ENCODE results near the gene PDZRN4. TPM values are rescaled to one million over a fixed set of nuclear protein-coding genes. Genes with fewer than 3 reads are reported as not detected.
"Not testable (repeated sequence)": the region's sequence is repeated elsewhere in the genome, so short reads cannot be mapped to it uniquely, and the experiment has no call there.

The PDZRN4 gene
- total RNA-seq (11.5 TPM), polyA plus RNA-seq (26.5 TPM)

DNA sequence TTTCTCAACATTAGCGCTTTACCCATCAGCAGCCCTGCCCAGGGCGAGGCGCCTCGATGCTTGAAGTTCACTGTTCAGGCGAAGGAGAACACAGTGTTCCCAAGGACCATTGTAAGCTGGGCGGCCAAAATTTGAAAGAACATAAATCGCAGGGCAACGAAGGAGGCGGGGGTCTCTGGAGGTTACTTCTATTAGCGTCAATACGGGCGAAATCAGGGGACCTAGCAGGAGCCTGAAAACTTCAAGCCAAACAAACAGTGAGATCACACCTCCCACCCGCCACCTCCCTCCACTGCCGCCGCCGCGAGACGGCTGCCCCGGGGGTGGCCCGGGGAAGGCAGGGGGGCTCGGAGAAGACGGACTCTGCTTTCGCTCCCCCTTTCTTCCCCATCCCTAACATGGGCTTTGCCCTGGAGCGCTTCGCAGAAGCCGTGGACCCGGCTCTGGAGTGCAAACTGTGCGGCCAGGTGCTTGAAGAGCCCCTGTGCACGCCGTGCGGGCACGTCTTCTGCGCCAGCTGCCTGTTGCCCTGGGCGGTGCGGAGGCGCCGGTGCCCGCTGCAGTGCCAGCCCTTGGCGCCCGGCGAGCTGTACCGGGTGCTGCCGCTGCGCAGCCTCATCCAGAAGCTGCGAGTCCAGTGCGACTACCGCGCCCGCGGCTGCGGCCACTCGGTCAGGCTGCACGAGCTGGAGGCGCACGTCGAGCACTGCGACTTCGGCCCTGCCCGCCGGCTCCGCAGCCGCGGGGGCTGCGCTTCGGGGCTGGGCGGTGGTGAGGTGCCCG is at the start of gene PDZRN4:
Gene PDZRN4, plus strand, starts transcription at position 263 of the 783 bp plus-strand sequence.
- Histone ChIP-seq H3K4me3 (ENCODE audit: low read depth, low read length) (peak within 1 kb of the TSS; percentile 53), H3K27ac (ENCODE audit: low read depth) (no peak within 1 kb of the TSS), H3K36me3 (ENCODE audit: insufficient read depth) (no peaks in the 10 kb centered on the region), H3K4me1 (ENCODE audit: insufficient read depth) (no peaks in the 10 kb centered on the region)
- DNase-seq (ENCODE audit: extremely low spot score), result no peak
- 8% methylated on average over 67 of the region's 67 CpGs for WGBS

DNA sequence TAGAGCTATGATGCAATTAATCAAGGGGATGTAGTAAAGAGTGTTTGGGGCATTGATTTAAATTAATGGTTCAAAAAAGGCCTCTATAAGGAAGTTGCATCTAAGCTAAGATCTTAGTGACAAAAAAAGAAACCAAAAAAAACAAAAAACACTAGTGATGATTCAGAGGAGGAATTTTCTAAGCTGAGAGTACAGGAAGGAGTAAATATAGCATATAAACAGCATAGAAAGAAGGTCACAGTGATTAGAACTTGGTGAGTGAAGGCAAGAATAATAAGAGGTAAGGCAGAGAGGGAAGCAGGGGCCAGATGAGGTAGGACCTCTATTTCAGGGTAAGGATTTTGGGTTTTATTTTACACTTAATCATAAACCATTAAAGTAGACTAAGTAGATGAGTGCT is 48.0 kb upstream of the PDZRN4 start:
- Histone ChIP-seq H3K4me1 (ENCODE audit: insufficient read depth) (peaks cover 1% of the 10 kb centered on the region), H3K36me3 (ENCODE audit: insufficient read depth) (no peaks in the 10 kb centered on the region), H3K27ac (ENCODE audit: low read depth) (no peak overlapping the region), H3K4me3 (ENCODE audit: low read depth, low read length) (no peak overlapping the region)
- DNase-seq (ENCODE audit: extremely low spot score), result no peak

DNA sequence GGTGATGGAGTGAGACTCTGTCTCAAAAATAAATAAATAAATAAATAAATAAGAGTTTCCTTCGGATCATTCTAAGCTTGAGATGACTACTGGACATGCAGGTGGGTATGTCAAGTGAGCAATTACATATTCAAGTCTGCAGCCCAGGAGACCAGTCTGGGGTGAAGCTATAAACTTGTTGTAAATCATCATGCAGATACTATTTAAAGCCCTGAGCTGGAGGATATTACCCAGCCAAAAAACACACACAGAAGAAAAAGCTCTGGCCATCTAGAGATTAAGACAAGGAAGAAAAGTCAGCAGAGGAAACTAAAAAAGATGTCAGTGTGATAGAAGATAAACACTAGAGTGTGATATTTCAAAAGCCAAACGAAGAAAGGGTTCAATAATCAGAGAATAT is 47.0 kb upstream of the PDZRN4 start:
- Histone ChIP-seq H3K36me3 (ENCODE audit: insufficient read depth) (no peaks in the 10 kb centered on the region), H3K4me3 (ENCODE audit: low read depth, low read length) (no peak overlapping the region), H3K27ac (ENCODE audit: low read depth) (no peak overlapping the region), H3K4me1 (ENCODE audit: insufficient read depth) (peaks cover 1% of the 10 kb centered on the region)
- DNase-seq (ENCODE audit: extremely low spot score), result no peak
- 47% methylated on average over 2 of the region's 2 CpGs for WGBS

DNA sequence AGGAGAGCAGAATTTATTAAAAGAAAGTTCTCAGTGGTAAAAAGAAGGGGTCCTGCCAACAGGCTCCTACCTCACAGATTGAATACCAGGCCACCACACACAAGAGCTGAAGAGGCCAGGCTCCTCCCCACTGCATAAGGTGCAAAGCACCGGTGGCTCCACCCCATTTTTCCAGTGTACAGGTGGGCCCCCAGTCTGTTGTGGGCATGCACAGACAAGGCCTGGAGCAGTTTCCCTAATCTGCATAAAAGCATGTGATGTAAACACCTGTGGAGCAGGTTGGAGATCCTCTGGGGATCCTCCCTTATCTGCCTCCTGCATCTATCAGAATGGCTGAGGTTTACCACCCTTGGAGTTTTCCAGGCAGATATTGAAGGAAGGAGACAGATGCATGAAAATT is 45.7 kb upstream of the PDZRN4 start:
- H3K4me1 ChIP-seq (ENCODE audit: insufficient read depth), result peaks cover 1% of the 10 kb centered on the region
- no peak overlapping the region for H3K4me3 ChIP-seq (ENCODE audit: low read depth, low read length)
- H3K36me3 ChIP-seq (ENCODE audit: insufficient read depth), result no peaks in the 10 kb centered on the region
- no peak overlapping the region for H3K27ac ChIP-seq (ENCODE audit: low read depth)
- 86% methylated on average over 1 of the region's 1 CpG for WGBS
- no peak for DNase-seq (ENCODE audit: extremely low spot score)

DNA sequence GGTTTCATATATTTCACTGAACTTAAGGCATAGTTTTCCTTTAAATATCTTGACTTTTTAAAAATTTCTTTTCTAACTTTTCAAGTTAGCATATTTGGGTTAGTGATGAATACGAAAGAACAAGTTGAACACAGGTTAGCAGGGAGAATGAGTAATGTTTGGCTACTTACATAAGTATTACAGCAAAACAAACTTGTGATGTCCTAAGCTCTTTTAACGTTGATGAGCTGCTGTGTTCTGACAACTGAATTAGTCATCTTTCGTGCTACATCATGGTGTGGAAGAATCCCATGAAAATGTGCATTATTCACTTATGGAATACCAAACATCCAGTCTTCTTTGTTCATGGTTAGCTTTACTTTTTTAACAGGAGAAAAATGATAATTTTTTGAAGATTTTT is 36.3 kb upstream of the PDZRN4 start:
- no peaks in the 10 kb centered on the region for H3K4me1 ChIP-seq (ENCODE audit: insufficient read depth)
- 69% methylated on average over 3 of the region's 3 CpGs for WGBS
- no peaks in the 10 kb centered on the region for H3K36me3 ChIP-seq (ENCODE audit: insufficient read depth)
- no peak overlapping the region for H3K27ac ChIP-seq (ENCODE audit: low read depth)
- no peak for DNase-seq (ENCODE audit: extremely low spot score)
- no peak overlapping the region for H3K4me3 ChIP-seq (ENCODE audit: low read depth, low read length)

DNA sequence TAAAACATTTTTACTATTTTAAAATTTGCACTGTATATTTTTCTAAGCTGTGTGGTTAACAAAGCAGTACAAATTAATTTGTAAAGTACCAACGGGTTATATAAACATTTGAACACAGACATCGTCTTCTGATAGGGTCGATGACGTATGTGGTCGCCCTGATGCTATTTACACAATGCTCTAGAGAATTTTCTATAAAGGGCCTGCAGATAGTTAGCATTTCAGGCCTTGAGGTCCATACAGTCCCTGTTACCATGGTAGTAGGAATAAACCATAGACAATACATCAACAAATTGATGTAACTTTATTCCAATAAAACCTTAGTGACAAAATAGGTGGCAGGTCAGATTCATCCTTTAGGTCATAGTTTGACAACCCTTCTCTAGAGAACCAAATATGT is 25.7 kb upstream of the PDZRN4 start:
- Histone ChIP-seq H3K36me3 (ENCODE audit: insufficient read depth) (no peaks in the 10 kb centered on the region), H3K4me3 (ENCODE audit: low read depth, low read length) (no peak overlapping the region), H3K27ac (ENCODE audit: low read depth) (no peak overlapping the region), H3K4me1 (ENCODE audit: insufficient read depth) (no peaks in the 10 kb centered on the region)
- DNase-seq (ENCODE audit: extremely low spot score), result no peak
- WGBS, result 58% methylated on average over 5 of the region's 5 CpGs

DNA sequence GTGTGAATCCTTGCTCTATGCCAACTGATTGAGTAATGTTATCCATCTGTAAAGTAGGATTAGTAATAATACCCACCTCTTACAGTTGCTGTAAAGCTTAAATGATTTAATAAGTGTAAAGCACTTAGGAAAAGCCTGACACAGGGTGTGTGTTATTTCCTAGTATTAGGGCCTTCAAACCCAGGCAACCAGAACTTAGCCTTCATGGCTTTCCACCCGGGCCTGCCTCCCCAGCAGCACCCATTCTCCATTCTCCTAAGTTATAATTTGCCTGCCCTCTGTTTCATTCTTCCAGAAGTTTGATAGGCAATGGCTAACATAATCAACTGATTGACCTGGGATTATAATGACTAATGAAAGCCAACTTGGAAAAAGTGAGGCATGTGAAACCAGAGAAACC is 20.4 kb upstream of the PDZRN4 start:
- no peak for DNase-seq (ENCODE audit: extremely low spot score)
- Histone ChIP-seq H3K4me1 (ENCODE audit: insufficient read depth) (no peaks in the 10 kb centered on the region), H3K4me3 (ENCODE audit: low read depth, low read length) (no peak overlapping the region), H3K27ac (ENCODE audit: low read depth) (no peak overlapping the region), H3K36me3 (ENCODE audit: insufficient read depth) (no peaks in the 10 kb centered on the region)
- WGBS, result 87% methylated on average over 1 of the region's 1 CpG

DNA sequence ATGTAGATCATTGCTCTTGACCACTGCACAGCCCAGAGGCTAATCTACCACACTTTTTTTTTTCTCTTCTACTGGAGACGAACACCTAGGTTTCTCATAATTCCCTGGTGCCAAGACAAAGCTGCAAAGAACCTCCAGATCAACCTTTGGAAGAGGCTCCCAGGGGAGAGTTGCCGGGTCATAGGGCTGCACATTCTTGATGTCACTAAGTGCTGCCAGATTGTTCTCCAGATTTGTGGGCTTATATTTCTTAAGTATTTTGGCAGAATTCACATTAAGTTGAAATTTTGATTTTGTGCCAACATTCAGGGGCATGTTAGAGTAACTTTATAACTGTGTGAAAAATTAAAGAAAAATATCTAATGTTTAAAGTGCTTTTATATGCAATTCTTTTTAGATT is 13.5 kb upstream of the PDZRN4 start:
- Histone ChIP-seq H3K4me1 (ENCODE audit: insufficient read depth) (no peaks in the 10 kb centered on the region), H3K4me3 (ENCODE audit: low read depth, low read length) (no peak overlapping the region), H3K27ac (ENCODE audit: low read depth) (no peak overlapping the region), H3K36me3 (ENCODE audit: insufficient read depth) (no peaks in the 10 kb centered on the region)
- 60% methylated on average over 2 of the region's 2 CpGs for WGBS
- DNase-seq (ENCODE audit: extremely low spot score), result no peak

DNA sequence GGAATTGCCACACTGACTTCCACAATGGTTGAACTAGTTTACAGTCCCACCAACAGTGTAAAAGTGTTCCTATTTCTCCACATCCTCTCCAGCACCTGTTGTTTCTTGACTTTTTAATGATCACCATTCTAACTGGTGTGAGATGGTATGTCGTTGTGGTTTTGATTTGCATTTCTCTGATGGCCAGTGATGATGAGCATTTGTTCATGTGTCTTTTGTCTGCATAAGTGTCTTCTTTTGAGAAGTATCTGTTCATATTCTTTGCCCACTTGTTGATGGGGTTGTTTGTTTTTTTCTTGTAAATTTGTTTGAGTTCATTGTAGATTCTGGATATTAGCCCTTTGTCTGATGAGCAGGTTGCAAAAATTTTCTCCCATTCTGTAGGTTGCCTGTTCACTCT is 8.6 kb upstream of the PDZRN4 start:
- not testable (repeated sequence) for H3K27ac ChIP-seq (ENCODE audit: low read depth); H3K4me3 ChIP-seq (ENCODE audit: low read depth, low read length); H3K4me1 ChIP-seq (ENCODE audit: insufficient read depth); H3K36me3 ChIP-seq (ENCODE audit: insufficient read depth); DNase-seq (ENCODE audit: extremely low spot score)
- 87% methylated on average over 1 of the region's 1 CpG for WGBS

DNA sequence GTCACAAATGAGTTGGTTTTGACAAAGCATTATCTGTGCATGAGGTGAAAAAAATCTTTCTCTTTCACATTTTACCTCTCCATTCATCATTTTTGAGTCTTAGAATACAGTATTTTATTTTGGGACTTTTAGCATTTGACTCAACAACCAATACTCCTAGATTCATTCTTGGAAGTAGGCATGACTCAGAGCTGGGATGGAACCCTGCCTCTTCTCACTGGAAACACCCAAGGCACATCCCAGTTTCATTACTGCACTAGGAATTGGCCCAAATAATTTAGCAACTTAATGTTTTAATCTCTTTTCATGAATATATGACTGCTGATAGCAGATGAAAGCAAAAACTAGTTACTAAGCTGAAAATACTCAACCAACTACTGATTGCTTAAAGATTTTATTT is 3.3 kb upstream of the PDZRN4 start:
- no peaks in the 10 kb centered on the region for H3K36me3 ChIP-seq (ENCODE audit: insufficient read depth)
- no peak for DNase-seq (ENCODE audit: extremely low spot score)
- no peak overlapping the region for H3K27ac ChIP-seq (ENCODE audit: low read depth)
- no peaks in the 10 kb centered on the region for H3K4me1 ChIP-seq (ENCODE audit: insufficient read depth)
- H3K4me3 ChIP-seq (ENCODE audit: low read depth, low read length), result no peak overlapping the region

DNA sequence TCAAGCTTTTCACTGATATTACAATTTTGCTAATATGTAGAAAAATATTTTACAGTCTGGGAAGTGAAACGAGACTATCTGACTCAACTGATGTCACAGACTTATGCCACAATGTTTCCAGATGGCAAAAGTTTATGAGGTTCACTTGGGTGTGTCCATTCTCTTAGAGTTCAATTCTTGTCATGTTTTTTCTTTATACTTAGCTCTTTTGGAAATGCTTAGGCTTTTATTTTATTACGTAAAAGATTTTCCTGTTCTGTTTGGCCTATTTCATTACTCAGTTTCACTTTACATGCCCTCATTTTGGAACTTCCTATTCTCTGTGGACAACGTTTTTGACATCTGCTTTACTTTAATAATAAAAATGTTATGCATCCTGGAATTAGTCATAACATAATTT is 2.1 kb upstream of the PDZRN4 start:
- no peak for DNase-seq (ENCODE audit: extremely low spot score)
- no peak overlapping the region for H3K4me3 ChIP-seq (ENCODE audit: low read depth, low read length)
- no peaks in the 10 kb centered on the region for H3K4me1 ChIP-seq (ENCODE audit: insufficient read depth)
- H3K27ac ChIP-seq (ENCODE audit: low read depth), result no peak overlapping the region
- H3K36me3 ChIP-seq (ENCODE audit: insufficient read depth), result no peaks in the 10 kb centered on the region
- 45% methylated on average over 3 of the region's 3 CpGs for WGBS

DNA sequence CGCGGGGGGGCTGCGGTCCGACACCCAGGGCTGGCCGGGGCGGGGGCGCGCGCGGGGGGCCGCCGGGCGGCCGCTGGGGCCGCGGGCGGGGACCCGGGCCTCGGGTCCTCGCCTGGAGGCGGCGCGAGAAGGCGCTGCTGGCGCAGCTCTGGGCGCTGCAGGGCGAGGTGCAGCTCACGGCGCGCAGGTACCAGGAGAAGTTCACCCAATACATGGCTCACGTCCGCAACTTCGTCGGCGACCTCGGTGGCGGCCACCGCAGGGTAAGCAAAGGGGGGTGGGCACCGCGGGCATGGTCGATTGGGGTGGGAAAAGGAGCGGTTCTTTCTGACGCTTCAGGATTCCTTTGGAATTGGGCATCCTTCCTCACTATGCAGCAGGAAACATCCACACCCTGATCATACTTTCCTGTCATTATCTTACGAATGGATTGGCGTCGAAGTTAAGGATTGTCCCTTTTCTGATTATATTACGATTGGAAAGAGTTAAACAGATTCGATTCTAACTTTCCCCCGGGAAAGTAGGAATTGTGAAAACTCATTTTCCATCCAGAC is 798 bp downstream of the PDZRN4 start:
- WGBS, result 1% methylated on average over 49 of the region's 49 CpGs
- peak overlapping the region; percentile 53 for H3K4me3 ChIP-seq (ENCODE audit: low read depth, low read length)
- H3K36me3 ChIP-seq (ENCODE audit: insufficient read depth), result no peaks in the 10 kb centered on the region
- no peaks in the 10 kb centered on the region for H3K4me1 ChIP-seq (ENCODE audit: insufficient read depth)
- H3K27ac ChIP-seq (ENCODE audit: low read depth), result no peak overlapping the region
- no peak for DNase-seq (ENCODE audit: extremely low spot score)

DNA sequence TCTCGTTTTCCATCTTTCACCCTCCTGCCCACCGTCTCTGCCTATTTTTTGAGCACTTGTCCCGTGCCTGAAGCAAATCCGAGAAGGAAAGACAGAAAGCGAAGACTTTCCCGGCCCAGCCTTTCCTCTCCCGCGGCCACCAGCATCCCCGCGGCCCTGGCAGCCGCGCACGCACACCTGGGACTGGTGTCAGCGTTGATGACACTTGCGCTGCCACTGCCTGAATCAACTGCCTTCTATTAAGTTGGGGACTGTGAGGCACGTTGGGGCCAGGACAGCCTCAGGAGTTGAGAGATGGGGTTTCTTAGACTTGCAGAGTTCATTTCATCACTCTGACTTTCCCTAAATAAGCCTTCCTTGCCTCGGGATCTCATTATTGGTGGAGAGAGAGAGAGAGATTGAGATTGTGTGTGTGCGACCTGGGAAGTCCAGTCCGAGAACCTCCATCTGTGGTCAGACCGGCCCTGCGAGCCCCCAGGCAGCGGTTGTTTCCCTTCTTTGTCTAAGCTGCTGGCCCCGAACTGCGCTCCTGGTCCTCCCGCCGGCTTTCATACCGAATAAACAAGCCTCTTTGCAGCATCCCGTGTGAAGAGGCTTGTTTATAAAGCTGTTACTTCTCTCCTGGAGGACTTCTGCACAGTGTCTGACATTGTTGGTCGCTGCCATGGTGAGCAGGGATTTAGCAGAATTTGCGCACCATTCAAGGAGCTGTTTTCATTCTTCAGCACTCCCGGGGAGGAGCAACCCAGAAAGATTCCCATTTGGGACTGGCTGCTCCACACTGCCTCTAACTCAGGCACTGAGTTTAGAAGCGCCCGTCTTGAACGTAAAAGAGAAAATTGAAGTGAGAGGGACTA is 1.5 kb downstream of the PDZRN4 start:
- WGBS, result 1% methylated on average over 34 of the region's 34 CpGs
- H3K36me3 ChIP-seq (ENCODE audit: insufficient read depth), result no peaks in the 10 kb centered on the region

DNA sequence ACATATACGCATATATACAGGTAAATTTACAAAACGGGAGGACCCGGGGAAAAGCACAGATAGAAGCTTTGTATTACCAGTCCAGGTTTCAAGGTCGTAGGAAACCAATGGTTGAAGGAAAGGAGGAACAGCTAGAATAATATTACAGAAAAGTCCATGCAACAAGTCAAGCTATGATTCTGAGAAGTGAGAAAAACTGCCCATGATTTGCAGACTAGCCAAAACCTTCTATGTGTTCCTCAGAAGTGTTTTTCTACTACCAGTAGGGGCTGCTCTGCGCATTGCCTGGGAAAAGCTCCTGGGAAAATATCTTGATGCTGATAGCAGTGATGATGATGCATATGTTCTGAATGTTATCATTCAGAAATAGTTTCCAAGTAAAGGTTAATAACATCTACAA is 2.2 kb downstream of the PDZRN4 start:
- 13% methylated on average over 5 of the region's 5 CpGs for WGBS
- H3K36me3 ChIP-seq (ENCODE audit: insufficient read depth), result no peaks in the 10 kb centered on the region
- no peak overlapping the region for H3K27ac ChIP-seq (ENCODE audit: low read depth)
- DNase-seq (ENCODE audit: extremely low spot score), result no peak
- no peaks in the 10 kb centered on the region for H3K4me1 ChIP-seq (ENCODE audit: insufficient read depth)
- H3K4me3 ChIP-seq (ENCODE audit: low read depth, low read length), result no peak overlapping the region

More for the DNA sequence above, 1.5 kb downstream of the PDZRN4 start:
- no peak overlapping the region for H3K27ac ChIP-seq (ENCODE audit: low read depth)
- H3K4me1 ChIP-seq (ENCODE audit: insufficient read depth), result no peaks in the 10 kb centered on the region
- peak overlapping the region; percentile 53 for H3K4me3 ChIP-seq (ENCODE audit: low read depth, low read length)
- no peak for DNase-seq (ENCODE audit: extremely low spot score)

Data from urinary bladder (tissue), 4 donors.